ENCODE measurements around the gene KRT36.

KRT36 gene

GRCh38 chr17:41536741-41537613, 47.3 kb upstream of the KRT36 start:
- TF ChIP-seq POLR2AphosphoS5 (IDR thresholded peaks at IDR 0.05; ENCODE audit: low read depth, low read length) (no peak), SIN3A (IDR thresholded peaks at IDR 0.05; ENCODE audit: borderline replicate concordance, insufficient read depth, low read length) (no peak)

- no peak for TF ChIP-seq FOXP2 (optimal IDR thresholded peaks at IDR 0.05; ENCODE audit: borderline replicate concordance, extremely low read depth, extremely low read length, insufficient read depth)
- TF ChIP-seq TAF1 (IDR thresholded peaks at IDR 0.05; ENCODE audit: borderline replicate concordance, insufficient read depth, low read length) = no peak
- no peak for TF ChIP-seq SIN3A (IDR thresholded peaks at IDR 0.05; ENCODE audit: borderline replicate concordance, insufficient read depth, low read length)
- no peak for TF ChIP-seq POLR2AphosphoS5 (IDR thresholded peaks at IDR 0.05; ENCODE audit: low read depth, low read length)
- TF ChIP-seq, protein P1, sequence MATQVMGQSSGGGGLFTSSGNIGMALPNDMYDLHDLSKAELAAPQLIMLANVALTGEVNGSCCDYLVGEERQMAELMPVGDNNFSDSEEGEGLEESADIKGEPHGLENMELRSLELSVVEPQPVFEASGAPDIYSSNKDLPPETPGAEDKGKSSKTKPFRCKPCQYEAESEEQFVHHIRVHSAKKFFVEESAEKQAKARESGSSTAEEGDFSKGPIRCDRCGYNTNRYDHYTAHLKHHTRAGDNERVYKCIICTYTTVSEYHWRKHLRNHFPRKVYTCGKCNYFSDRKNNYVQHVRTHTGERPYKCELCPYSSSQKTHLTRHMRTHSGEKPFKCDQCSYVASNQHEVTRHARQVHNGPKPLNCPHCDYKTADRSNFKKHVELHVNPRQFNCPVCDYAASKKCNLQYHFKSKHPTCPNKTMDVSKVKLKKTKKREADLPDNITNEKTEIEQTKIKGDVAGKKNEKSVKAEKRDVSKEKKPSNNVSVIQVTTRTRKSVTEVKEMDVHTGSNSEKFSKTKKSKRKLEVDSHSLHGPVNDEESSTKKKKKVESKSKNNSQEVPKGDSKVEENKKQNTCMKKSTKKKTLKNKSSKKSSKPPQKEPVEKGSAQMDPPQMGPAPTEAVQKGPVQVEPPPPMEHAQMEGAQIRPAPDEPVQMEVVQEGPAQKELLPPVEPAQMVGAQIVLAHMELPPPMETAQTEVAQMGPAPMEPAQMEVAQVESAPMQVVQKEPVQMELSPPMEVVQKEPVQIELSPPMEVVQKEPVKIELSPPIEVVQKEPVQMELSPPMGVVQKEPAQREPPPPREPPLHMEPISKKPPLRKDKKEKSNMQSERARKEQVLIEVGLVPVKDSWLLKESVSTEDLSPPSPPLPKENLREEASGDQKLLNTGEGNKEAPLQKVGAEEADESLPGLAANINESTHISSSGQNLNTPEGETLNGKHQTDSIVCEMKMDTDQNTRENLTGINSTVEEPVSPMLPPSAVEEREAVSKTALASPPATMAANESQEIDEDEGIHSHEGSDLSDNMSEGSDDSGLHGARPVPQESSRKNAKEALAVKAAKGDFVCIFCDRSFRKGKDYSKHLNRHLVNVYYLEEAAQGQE (IDR thresholded peaks at IDR 0.05; ENCODE audit: insufficient read depth in 1 of 2, low read depth in 2 of 2, low read length in 2 of 2) = no peak
Measured at GRCh38 chr17:41535764-41536481, 46.2 kb upstream of the KRT36 start.

GRCh38 chr17:41534899-41535546, 45.3 kb upstream of the KRT36 start:
- TF ChIP-seq, protein P1 (IDR thresholded peaks at IDR 0.05; ENCODE audit: insufficient read depth in 1 of 2, low read depth in 2 of 2, low read length in 2 of 2) = no peak
- TF ChIP-seq FOXP2 (optimal IDR thresholded peaks at IDR 0.05; ENCODE audit: borderline replicate concordance, extremely low read depth, extremely low read length, insufficient read depth) (no peak), TAF1 (IDR thresholded peaks at IDR 0.05; ENCODE audit: borderline replicate concordance, insufficient read depth, low read length) (no peak), SIN3A (IDR thresholded peaks at IDR 0.05; ENCODE audit: borderline replicate concordance, insufficient read depth, low read length) (no peak), POLR2AphosphoS5 (IDR thresholded peaks at IDR 0.05; ENCODE audit: low read depth, low read length) (no peak)

GRCh38 chr17:41533613-41534012, 43.9 kb upstream of the KRT36 start:
- TF ChIP-seq, protein P1 (IDR thresholded peaks at IDR 0.05; ENCODE audit: insufficient read depth in 1 of 2, low read depth in 2 of 2, low read length in 2 of 2) = no peak
- TF ChIP-seq SIN3A (IDR thresholded peaks at IDR 0.05; ENCODE audit: borderline replicate concordance, insufficient read depth, low read length) (no peak), FOXP2 (optimal IDR thresholded peaks at IDR 0.05; ENCODE audit: borderline replicate concordance, extremely low read depth, extremely low read length, insufficient read depth) (no peak), TAF1 (IDR thresholded peaks at IDR 0.05; ENCODE audit: borderline replicate concordance, insufficient read depth, low read length) (no peak), POLR2AphosphoS5 (IDR thresholded peaks at IDR 0.05; ENCODE audit: low read depth, low read length) (no peak)

- TF ChIP-seq SIN3A (IDR thresholded peaks at IDR 0.05; ENCODE audit: borderline replicate concordance, insufficient read depth, low read length) = no peak
- no peak for TF ChIP-seq FOXP2 (optimal IDR thresholded peaks at IDR 0.05; ENCODE audit: borderline replicate concordance, extremely low read depth, extremely low read length, insufficient read depth)
- TF ChIP-seq POLR2AphosphoS5 (IDR thresholded peaks at IDR 0.05; ENCODE audit: low read depth, low read length) = no peak
- TF ChIP-seq, protein P1 (IDR thresholded peaks at IDR 0.05; ENCODE audit: insufficient read depth in 1 of 2, low read depth in 2 of 2, low read length in 2 of 2) = no peak
- no peak for TF ChIP-seq TAF1 (IDR thresholded peaks at IDR 0.05; ENCODE audit: borderline replicate concordance, insufficient read depth, low read length)
Measured at GRCh38 chr17:41532947-41533570, 43.3 kb upstream of the KRT36 start.

Data from PFSK-1 (cell line).